Measurements from ENCODE around the gene IL1RL2. TPM values are rescaled to one million over a fixed set of nuclear protein-coding genes. Genes with fewer than 3 reads are reported as not detected.
A peak's percentile ranks its signal among the peaks of the same experiment; 100 is the strongest.

The IL1RL2 gene
- total RNA-seq, 1 donor from 2014 or later = 2.6 TPM

DNA sequence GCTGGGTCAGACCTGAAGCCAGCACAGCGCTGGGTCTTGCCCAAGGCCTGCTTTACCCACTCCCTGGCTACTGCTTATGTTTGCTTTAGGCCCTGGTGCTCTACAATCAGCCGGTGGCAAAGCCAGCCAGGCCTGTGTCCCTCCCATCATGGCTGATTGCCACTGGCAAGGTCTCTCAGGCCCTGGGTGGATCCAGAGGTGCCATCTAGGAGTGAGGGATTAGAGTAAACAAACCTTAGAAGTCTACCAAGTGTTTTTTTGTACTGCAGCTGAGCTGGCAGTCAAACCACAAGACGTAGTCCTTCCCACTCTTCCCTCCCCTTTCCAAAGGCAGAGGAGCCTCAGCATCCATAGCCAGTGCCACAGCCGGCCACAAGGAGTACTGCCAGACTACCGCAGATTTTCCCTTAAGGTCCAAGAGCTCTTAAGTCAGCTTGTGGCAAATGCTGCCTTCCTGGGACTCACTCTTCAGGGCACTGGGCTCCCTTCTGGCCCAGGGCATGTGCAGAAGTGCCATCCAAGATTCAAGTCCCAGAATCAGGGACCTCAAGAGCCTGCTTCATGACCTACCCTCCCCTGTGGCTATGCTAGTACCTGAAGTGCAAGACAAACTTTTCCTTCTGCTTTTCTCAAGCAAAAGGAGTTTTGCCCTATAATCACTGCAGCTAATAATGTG lies 20.0 kb downstream of the IL1RL2 start:
- H3K4me3 ChIP-seq (ENCODE audit: low read depth, low read length) = no peak overlapping the region
- TF ChIP-seq, protein P1, sequence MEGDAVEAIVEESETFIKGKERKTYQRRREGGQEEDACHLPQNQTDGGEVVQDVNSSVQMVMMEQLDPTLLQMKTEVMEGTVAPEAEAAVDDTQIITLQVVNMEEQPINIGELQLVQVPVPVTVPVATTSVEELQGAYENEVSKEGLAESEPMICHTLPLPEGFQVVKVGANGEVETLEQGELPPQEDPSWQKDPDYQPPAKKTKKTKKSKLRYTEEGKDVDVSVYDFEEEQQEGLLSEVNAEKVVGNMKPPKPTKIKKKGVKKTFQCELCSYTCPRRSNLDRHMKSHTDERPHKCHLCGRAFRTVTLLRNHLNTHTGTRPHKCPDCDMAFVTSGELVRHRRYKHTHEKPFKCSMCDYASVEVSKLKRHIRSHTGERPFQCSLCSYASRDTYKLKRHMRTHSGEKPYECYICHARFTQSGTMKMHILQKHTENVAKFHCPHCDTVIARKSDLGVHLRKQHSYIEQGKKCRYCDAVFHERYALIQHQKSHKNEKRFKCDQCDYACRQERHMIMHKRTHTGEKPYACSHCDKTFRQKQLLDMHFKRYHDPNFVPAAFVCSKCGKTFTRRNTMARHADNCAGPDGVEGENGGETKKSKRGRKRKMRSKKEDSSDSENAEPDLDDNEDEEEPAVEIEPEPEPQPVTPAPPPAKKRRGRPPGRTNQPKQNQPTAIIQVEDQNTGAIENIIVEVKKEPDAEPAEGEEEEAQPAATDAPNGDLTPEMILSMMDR (conservative IDR thresholded peaks at IDR 0.05; ENCODE audit: low read depth, low read length) = no peak
- DNase-seq (ENCODE audit: low read depth) = no peak

- no peak for DNase-seq (ENCODE audit: low read depth)
- no peak overlapping the region for H3K4me3 ChIP-seq (ENCODE audit: low read depth, low read length)
- TF ChIP-seq, protein P1 (conservative IDR thresholded peaks at IDR 0.05; ENCODE audit: low read depth, low read length) = no peak
These were observed 22.0 kb downstream of the IL1RL2 start for GRCh38 chr2:102208774-102209173.

- H3K4me3 ChIP-seq (ENCODE audit: low read depth, low read length) = no peak overlapping the region
- TF ChIP-seq, protein P1 (conservative IDR thresholded peaks at IDR 0.05; ENCODE audit: low read depth, low read length) = no peak
These were observed 22.7 kb downstream of the IL1RL2 start for GRCh38 chr2:102209474-102209873.

DNA sequence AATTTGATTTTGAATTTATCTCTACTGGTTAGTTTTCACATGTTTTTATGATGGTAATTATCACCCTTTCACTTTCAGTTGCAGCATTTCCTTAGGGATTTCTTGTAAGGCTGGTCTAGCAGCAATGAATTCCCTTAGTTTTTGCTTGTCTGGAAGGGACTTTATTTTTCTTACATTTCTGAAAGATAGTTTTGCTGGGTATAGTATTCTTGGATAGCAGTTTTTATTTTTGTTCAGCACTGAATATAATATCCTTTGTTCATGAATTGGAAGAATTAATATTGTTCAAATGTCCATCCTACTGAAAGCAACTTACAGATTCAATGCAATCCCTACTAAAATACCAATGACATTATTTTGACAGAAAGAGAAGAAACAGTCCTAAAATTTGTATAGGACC lies 30.2 kb downstream of the IL1RL2 start:
- TF ChIP-seq, protein P1 (conservative IDR thresholded peaks at IDR 0.05; ENCODE audit: low read depth, low read length) = no peak
- DNase-seq (ENCODE audit: low read depth) = no peak

More at GRCh38 chr2:102209474-102209873, 22.7 kb downstream of the IL1RL2 start:
- DNase-seq (ENCODE audit: low read depth) = no peak

GRCh38 chr2:102224824-102225739 lies 38.3 kb downstream of the IL1RL2 start:
- TF ChIP-seq, protein P1 (conservative IDR thresholded peaks at IDR 0.05; ENCODE audit: low read depth, low read length) = peak; percentile 17
- DNase-seq (ENCODE audit: low read depth) = no peak
- no peak overlapping the region for H3K4me3 ChIP-seq (ENCODE audit: low read depth, low read length)

More for the DNA sequence above, 30.2 kb downstream of the IL1RL2 start:
- no peak overlapping the region for H3K4me3 ChIP-seq (ENCODE audit: low read depth, low read length)

GRCh38 chr2:102226171-102226570 lies 39.3 kb downstream of the IL1RL2 start:
- no peak overlapping the region for H3K4me3 ChIP-seq (ENCODE audit: low read depth, low read length)
- TF ChIP-seq, protein P1 (conservative IDR thresholded peaks at IDR 0.05; ENCODE audit: low read depth, low read length) = no peak
- DNase-seq (ENCODE audit: low read depth) = no peak

All from epithelial cell of proximal tubule (primary cell).